HuH-7.5 (cell line): ENCODE measurements around the gene ABCC4.

ENCODE experiments used
- DNase-seq: peaks from one replicate; pipeline ENCODE4 v3.0.0; 2011; ENCODE audit warnings: low spot score

The ABCC4 gene

DNA sequence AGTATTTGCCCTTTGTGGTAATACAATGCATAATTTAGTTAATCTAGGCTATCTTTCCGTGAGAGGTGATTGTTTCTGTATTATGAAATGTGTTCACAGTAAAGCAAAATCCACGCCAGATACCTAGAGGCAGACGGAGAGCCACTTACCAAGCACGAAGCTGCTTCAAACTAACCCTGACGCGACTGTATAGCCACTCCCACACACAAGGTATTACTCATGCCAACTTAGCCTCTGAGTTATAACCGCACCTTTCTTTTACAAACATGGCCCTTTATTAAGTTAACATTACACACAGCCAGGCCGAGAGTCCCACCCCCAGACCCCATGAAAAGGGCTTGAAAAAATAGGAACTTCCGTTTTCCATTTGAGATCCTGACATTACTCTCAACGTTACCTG lies 185.7 kb downstream of the ABCC4 start:
- DNase-seq: no peak

DNA sequence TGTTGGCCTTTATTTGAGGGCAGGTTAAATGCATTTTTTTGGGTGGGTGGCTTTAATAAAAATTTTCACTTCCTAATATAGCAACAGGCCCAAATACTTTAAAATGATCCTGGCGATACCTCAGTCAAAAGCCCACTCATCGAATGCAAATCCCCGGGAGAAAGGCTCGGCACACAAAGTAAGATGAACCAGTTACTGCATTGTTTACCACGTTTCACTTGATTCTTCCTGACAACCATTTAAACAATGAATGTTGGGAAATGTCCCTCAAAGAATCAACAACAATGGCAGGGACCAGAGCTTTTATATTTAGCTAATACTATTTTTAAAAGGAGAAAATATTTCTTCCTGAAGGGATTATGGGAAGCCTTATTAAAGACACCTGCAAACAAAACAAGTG lies 187.7 kb downstream of the ABCC4 start:
- DNase-seq: no peak

DNA sequence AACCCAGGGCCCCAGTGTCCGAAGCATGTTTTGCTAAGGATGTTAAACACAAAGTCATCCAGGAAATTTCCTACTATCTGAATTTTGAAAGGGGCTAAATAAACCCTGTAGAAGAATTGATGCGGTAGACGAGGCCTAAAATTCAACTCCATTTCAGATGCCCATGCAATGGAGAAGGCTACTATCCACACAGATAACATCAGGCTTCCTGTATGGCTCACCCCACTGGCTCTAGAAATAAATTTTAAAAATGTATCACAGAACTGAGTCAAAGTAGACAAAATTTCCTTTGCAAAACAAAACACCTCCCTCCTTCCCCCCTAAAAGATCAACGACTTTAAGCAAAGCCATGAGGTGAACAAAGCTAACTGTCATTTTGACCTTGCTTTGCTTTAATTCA lies 188.4 kb downstream of the ABCC4 start:
- DNase-seq: no peak

DNA sequence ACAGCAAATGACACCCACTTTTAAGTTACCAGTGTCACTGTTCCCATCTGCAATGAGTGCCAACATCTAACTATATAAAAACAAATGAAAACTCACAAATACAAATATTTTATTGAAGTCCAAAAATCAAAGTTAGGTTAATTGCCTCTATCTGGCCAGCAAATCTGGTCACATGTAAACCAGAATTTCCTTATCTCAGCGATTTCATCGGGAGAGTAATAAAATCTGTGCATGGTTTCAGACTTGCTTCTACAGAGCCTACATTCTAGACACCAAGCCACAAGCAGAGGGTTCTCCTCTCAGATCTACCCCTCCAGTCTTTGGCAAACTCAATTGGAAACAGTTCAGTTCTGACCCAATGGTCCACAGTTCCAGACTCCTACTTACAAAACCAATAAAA lies 189.6 kb downstream of the ABCC4 start:
- DNase-seq: no peak

DNA sequence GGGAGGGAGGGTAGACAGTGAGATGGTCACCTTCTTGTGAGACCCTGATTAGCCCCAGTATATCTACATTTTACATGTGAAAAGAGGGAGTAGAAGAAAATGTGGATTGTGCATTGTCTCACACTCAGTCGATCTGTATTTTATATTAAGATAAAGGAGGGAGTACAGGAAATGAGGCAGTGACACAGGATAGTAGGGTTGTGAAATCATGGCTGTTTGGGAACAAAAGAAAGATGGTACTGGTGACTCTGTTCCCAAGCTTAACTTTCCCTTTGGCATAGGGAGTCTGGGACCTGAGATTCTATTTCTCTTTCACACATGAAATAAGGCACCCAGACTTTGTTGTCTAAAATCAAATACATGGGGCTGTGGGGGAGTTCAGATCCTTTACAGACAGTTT lies 194.7 kb downstream of the ABCC4 start:
- DNase-seq: no peak

DNA sequence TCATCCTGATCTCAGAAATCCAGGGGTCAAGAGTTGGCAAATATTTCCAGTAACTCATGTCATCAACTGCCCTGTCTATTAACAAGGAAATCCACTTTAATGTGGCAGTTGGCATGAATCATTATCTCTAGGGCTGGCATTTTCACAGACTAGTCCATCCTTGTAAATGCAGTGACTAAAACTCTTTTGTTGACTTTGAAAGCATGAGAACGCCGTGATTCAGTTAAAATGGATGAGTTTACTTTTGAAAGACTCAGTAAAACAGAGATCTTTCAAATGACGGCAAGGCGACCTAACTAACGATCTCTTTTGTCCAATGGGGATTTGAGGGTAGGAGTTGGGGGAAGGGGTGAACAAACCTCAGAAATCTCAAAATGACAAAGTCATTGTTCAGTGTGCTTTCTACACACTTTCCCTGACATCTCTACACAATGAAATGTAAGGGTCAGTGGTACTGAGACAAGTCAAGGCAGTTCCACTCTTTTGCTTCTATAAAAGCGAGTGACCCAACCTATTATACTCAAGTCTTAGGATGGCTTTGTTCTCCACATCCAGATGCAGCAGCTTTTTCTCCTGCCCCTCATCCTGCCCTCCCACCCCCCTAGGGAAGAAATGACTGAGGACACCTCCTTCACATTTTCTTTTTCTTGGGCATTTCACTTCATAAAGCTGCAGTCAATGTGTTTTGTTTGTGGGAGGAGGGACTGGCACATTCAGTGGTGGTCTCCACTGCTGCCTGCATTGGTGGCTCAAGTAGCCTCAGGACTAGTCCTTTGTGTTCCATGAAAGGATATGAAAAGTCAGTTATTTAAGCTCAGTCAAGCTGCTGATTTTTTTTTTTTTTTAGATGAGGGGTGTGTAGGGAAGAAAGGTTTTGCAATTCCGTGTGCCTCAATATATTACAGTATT lies 200.5 kb downstream of the ABCC4 start:
- no peak for DNase-seq

DNA sequence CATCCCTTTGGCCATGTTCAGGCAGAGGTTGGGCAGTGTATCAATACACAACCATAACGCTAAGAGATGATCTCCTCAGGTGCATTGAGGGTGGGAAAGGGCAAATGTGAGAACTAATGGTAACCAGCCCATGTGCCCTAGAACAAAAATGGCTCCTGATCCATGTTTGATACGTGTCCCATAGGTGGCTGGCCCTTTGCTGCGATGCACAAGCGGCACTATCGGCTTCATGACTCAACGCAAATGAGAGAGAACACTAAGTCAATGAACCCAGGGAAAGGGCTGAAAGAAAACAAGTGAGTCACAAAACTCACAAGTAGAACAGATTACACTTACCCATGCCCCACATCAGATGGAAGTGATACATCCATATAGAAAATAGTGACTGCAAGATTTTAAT lies 201.7 kb downstream of the ABCC4 start:
- DNase-seq: no peak

DNA sequence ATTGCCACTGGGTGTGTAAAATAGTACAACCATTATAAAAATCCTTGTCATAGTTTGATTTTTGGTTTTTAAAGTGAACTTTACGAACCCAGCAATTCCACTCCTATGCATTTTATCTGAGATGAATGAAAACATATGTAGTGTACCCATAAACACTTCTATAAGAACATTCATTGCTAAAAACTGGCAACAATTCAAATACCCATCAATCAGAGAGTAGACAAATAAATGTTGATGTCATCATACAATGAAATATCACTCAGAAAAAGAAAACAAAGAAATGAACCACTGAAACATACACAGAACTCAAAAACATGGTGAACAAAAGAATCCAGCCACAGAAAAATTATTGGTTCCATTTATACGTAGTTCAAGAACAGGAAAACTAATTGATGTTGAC lies 202.3 kb downstream of the ABCC4 start:
- DNase-seq: no peak

DNA sequence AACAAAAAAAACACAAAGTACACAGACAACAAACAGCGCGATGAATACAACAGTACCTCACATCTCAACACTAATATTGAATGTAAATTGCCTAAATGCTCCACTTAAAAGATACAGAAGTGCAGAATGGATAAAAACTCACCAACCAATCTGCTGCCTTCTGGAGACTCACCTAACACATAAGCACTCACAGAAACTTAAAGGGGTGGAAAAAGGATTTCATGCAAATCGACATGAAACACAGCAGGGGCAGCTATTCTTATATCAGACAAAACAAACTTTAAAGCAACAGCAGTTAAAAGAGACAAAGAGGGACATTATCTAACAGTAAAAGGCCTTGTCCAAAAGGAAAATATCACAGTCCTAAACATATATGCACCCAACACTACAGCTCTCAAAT lies 209.5 kb downstream of the ABCC4 start:
- DNase-seq: no peak

DNA sequence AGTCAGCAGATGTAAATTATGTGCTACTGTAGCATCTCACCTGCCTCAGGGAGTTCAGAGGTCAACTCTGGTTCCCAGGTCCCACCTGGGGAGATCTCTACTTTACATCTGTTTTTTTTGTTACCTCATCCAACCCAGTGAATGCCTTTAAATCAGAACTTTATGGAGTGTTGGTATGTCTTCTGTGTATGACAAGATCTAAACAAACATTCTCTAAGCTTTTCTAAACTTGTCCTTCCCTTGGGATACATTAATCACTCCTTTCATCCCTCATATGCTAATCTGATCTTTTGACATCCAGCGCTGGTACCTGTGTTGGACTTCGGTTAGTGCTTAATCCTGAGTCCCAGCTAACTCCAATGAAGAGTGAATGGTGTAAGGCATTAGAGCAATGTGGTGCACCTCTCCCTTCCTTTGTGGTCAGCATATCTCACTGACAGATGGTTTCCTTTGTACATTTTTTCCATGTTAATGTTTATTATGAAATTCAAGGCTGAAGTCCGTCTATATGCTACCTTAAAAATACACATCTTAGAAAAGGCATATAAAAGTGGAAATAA lies 213.4 kb downstream of the ABCC4 start:
- no peak for DNase-seq

DNA sequence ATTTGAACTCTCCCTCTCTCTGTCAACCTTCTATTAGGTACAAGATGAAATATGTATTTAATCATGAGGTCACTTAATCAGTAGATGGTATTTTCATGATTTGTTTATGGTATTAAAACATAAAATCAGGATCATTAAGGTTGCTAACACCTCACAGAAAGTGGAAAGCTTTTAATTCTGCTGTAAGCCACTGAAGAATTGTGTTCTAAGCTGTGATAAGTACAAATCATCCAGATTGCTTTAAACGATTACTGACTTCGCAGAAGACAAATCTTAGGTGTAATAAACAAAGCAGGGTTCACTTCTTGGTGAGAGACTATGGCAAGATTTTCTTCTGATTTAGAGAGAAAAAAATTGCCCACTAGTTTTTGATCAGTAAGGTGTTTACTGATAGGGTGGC lies 214.5 kb downstream of the ABCC4 start:
- no peak for DNase-seq

DNA sequence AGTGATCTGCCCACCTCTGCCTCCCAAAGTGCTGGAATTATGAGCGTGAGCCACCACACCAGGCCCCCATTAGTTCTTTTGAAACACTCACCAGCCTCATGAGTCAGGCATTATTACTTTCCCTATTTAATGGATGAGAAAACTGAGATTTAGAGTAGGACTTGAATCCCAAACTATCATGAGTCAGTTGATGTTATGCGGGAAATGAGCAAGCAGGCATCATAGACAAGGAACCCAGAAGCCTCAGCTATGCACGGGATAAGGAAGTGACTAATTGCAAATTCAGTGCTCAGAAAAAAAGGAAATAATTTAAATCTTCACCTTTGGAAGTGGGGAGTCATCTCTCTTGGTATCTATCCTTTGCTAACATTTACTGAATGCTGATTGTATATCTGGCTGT lies 217.5 kb downstream of the ABCC4 start:
- DNase-seq: no peak

DNA sequence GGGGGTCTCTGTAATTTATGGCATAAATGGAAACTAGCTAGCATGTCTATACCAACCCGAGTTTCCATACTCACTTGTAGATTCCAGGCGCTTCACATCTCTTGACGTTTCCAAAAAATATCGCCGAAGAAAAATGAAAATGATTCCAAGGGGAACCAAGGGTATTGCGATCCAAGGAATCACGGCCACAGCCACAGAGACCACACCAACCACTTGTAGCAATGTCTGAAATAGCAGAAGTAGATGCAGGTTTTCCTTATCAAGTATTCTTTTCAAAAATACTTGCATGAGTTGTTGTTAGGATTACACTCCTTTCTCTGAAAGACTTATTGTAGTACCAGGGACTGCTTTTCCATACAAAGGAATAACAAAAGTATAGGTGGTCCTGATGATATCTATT lies 218.2 kb downstream of the ABCC4 start:
- DNase-seq: no peak

DNA sequence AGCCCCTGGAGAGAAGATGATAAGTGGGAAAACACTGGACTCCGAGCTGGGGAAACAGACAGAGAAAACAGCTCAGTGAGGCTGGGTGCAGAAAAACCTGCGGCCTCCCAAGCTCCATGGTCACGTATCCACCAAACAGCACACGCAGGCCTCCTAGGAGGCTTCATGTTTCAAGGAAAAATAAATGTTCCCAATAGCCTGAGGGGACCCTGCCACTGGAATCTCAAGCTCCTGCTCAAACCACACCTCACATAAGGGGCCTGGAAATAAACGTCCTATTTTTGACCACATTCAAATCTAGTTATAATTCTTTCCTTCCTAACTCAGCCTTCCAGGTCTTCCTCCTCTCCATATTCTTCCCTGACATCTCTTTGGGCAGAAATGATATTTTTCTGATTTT lies 225.7 kb downstream of the ABCC4 start:
- DNase-seq: no peak

DNA sequence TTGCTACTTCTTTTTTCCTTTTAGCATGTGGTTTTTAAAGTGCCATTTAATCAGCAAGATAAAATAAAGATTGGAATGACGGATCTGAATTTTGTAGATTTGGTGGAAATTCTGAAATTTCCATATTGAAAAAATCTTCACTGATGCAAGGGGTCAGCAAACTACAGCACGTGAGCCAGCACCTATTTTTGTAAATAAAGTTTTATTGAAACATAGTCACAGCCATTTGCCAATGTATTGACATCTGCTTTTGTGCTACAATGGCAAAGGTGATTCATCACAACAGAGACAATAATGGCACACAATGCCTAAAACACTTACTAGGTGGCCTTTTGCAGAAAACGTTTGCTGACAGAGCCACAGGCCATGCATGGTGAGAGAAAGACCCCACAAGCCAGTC lies 226.4 kb downstream of the ABCC4 start:
- no peak for DNase-seq

DNA sequence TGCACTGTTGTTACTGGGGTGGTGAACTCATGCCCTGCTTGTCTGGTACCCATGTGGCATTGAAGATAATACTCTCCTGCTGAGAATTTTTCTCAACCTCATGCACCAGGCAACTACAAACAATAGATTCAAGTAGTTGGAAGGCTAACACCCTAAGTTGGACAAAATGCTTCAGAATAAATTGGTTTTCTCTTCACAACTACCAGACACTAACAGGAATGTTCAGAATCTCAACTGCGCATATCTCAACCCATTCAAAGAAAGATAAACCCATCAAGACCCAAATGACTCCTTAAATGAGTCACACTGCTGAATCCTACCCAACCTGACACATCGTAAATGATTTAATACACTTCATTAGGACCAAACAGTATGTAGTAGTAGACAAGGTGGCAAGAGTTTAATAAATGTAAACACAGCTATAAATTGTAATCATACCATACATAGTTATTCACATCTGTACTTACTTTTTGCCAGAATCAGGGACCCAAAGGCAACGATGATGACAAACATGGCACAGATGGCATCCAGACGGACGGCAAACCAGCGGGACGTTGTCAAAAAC lies 227.4 kb downstream of the ABCC4 start:
- DNase-seq: no peak

DNA sequence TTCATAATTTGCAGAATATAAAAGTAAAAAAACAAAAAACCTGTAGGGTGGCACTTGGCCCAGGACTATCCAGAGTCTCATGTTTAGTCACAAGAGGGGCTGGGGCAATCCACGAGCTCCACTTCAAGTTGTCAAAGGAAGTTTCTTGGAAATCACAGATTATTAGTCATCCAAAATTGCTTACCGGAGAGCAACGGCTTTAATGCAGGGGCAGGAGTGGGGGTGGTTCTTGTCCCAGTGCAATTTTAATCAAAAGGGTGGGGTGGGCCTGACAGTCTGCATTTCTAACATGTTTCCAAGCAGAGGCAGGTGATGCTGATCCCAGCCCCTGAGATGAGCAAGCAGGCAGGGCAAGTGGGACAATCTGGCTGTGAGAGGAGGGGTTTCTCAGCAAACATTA lies 233.9 kb downstream of the ABCC4 start:
- no peak for DNase-seq

DNA sequence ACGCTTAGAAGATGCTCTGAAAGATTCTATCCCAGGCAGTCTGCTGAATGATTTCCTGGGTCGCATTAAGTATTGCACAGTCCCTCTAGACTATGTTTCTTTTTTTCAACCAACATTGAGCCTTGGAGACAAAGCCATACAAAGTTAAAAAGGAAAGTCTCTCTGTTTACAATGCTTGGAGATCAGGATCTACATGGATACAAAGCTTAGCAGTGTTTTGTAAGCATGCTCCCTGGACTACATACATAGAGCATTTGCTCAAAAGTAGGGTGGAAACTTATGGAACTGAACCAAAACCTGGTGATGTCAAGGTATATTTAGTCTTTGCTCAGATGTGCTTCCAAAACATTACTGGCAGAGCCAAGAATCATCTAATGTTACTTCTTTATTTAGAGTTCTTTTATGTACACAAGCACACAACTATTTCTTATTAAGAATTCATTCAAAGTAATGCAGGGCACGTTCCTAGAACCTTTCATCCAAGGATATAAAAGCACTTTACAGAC lies 241.2 kb downstream of the ABCC4 start:
- DNase-seq: no peak

DNA sequence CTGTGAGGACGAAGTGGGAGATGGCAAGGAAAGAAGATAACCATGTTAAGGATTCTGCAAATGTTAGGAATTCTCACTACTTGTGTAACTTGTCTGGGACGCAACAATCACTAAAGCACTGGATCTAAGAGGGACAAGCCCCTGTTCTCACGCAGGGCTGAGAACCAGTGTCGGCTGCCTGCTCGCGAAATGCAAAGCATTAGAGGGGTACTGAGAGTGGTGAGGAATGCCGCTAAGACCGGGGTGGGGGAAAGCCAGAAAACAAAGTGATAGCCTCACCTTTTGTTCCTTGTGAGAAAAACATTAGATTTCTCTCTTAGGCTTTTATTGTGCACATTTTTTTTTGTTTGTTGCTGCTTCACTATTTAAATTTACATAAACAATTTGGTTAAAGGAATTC lies 241.9 kb downstream of the ABCC4 start:
- DNase-seq: no peak

DNA sequence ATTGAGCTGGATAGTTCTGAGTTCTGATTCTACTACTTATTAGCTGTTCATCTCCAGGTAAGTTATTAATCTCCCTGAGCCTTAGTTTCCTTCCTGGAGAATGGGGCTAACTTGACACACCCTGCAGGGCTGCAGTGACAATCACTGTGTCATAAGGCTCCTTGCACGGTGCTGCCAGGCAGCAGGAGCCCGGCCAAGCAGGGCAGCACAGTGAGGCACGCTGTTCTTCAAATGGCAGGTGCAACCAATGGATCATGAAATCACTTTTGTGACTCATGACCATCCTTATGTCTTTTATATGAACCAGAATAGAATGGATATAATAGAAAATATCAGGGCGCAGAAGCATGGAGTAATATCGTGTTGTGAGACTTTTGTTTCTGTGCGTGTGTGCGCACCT lies 242.6 kb downstream of the ABCC4 start:
- DNase-seq: no peak

DNA sequence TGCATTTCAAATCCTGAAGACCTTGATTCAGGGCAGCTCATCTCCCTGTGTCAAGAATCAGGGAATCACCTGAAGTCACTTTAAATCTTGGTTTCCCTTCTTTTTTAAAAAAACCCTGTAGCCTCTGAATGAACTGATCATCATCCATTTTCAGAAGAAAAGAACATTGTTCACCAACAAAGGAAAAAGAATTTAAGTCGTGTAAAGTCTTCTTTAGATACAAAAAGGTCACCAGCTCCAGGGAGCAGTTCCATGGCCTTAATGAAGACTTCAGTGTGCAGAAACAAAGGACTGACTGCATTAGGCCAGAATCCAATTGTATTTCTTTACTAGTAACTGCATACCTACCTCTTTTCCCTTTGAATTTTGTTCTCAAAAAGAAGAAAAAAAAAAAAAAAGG lies 245.0 kb downstream of the ABCC4 start:
- no peak for DNase-seq

DNA sequence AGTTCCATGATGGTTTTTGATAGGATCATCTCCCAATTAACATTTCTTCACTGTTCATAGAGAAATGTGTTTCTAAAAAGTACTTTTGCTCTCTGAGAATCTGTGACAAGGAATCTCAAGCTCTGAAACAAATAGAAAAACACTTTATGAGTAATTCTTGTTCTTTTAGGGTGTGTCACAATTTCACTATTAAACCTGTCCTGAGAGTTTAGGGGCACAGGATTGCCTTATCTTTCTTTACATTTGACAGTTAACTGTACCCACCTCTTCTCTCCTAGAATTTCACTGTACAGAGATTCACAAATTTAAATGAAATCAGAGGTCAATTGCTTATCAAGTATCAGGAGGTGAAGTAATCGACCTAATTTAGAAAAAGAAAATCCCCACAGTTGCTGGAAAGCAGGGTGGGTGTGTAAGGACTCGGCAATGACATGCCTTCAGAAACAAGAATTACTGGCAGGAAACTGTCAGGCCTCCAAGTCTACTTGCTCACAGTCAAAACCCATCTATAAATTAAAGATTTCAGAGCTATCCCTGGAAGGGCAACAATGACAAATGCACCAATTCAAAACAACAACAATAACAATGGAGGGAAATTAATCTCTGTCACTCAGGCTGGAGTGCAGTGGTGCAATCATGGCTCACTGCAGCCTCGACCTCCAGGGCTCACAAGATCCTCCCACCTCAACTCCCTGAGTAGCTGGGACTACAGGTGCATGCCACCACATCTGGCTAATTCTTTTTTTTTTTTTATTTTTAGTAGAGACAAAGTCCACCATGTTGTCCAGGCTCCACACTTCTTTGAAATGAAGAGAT lies 250.2 kb downstream of the ABCC4 start:
- DNase-seq: no peak

DNA sequence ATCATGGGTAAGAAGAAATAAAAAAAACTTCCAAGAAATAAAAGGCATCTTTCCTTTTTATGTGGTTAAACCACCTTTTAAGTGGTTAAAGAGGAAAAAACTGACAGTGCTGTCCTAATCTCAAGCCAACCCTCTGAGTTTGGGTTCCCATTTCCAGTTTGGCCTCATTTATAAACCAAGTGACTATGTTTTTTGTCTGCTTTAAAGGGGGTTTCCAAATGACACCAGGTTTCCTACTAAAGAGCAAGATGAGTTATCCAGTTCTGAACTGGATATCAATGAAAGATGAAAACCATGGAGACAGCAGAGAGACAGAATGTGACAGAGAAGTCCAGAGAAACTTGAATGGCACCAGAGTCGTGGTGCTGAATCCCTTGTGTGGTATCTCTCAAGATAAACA lies 251.5 kb downstream of the ABCC4 start:
- DNase-seq: no peak
